A549 (cell line): Measurements from ENCODE around the gene CSNK1D. TPM values are rescaled to one million over a fixed set of nuclear protein-coding genes. Genes with fewer than 3 reads are reported as not detected.
A peak's percentile ranks its signal among the peaks of the same experiment; 100 is the strongest.

Experiments used
- ATAC-seq, 2 experiments: fragments of 200-7000 bp in 1 of 2; fragments of >200 bp in 1 of 2; cut with Nextera tagmentation in 1 of 2; cut with Tn5 transposase in 1 of 2; 3 replicates each; pipeline versions ENCODE4 v1.8.0 to v1.9.1; 2018 to 2020; ENCODE audit warnings: mild to moderate bottlenecking in 1 of 2, moderate library complexity in 1 of 2
- CTCF ChIA-PET: fragments of 300-600 bp; sonication (Branson Sonifier 250); formaldehyde crosslinking; extraction: SDS; loops from one replicate; lab custom pipeline; 2021; ENCODE audit warnings: antibody characterized with exemption, inconsistent platforms; lab: Yijun Ruan, JAX
- POLR2A ChIA-PET: fragments of 350-600 bp; formaldehyde crosslinking; extraction: SDS; loops from one replicate; lab custom pipeline; 2021; ENCODE audit warnings: antibody characterized with exemption, inconsistent platforms; lab: Yijun Ruan, JAX
- DNase-seq, 2 experiments: peaks; one replicate each; pipeline versions ENCODE4 v3.0.0 to v3.0.0-alpha.2; 2011 to 2016; ENCODE audit warnings: low read depth in 1 of 2, low spot score in 1 of 2
- FAIRE-seq: peaks from 2 replicates; lab custom pipeline; 2011; peaks lifted over from hg19 to GRCh38; lab: Jason Lieb, UNC
- H3K27ac ChIP-seq, 2 experiments: fragments of >200 bp; sonication (Bioruptor Twin); formaldehyde crosslinking; 3 replicates each; pipeline ENCODE4 v1.5.1; 2016 to 2017
- H3K4me1 ChIP-seq: fragments of >200 bp; sonication (Bioruptor Twin); formaldehyde crosslinking; 3 replicates; pipeline ENCODE4 v1.6.1; 2016
- H3K4me2 ChIP-seq: fragments of >200 bp; sonication (Bioruptor Twin); formaldehyde crosslinking; 3 replicates; pipeline ENCODE4 v1.6.1; 2016
- H3K4me3 ChIP-seq: fragments of >200 bp; sonication (Bioruptor Twin); formaldehyde crosslinking; 3 replicates; pipeline ENCODE4 v1.5.1; 2016
- H3K9me3 ChIP-seq: fragments of >200 bp; sonication (Bioruptor Twin); formaldehyde crosslinking; 3 replicates; pipeline ENCODE4 v1.6.1; 2016
- BCL3 ChIP-seq: fragments of >200 bp; sonication (Bioruptor Twin); formaldehyde crosslinking; IDR thresholded peaks from 3 replicates; pipeline ENCODE4 v1.6.1; 2016
- EHF ChIP-seq: fragments of 250-450 bp; sonication (Bioruptor Pico); IDR thresholded peaks from 2 replicates; pipeline ENCODE4 v1.5.0; 2020; ENCODE audit warnings: mild to moderate bottlenecking
- ELK1 ChIP-seq: fragments of 150-350 bp; IDR thresholded peaks from 2 replicates; pipeline ENCODE4 v1.6.1; 2014; ENCODE audit warnings: low read depth, mild to moderate bottlenecking, low read length
- EP300 ChIP-seq, 2 experiments: fragments of >200 bp; sonication (Bioruptor Twin); formaldehyde crosslinking; IDR thresholded peaks; 2 replicates in 1 of 2; 3 replicates in 1 of 2; pipeline ENCODE4 v1.6.1; 2016 to 2017
- FOSB ChIP-seq: fragments of 250-450 bp; sonication (Bioruptor Pico); IDR thresholded peaks from 2 replicates; pipeline ENCODE4 v1.5.0; 2020; ENCODE audit warnings: mild to moderate bottlenecking, moderate library complexity
- FOSL2 ChIP-seq, 2 experiments: fragments of 450-650 bp in 1 of 2; fragments of >200 bp in 1 of 2; sonication (Bioruptor Twin) in 1 of 2; formaldehyde crosslinking; IDR thresholded peaks; 2 replicates each; pipeline versions ENCODE4 v1.5.0 to v1.6.1; 2016 to 2020; ENCODE audit warnings: mild to moderate bottlenecking in 1 of 2, moderate library complexity in 1 of 2
- FOXS1 ChIP-seq: fragments of 250-450 bp; sonication (Bioruptor Pico); IDR thresholded peaks from 2 replicates; pipeline ENCODE4 v1.5.0; 2020; ENCODE audit warnings: mild to moderate bottlenecking, moderate library complexity
- GATA3 ChIP-seq: IDR thresholded peaks from 2 replicates; pipeline ENCODE4 v1.6.1; 2012; ENCODE audit warnings: borderline replicate concordance
- HES2 ChIP-seq: fragments of >200 bp; sonication (Bioruptor Twin); formaldehyde crosslinking; IDR thresholded peaks from 2 replicates; pipeline ENCODE4 v1.6.1; 2016
- HOXB13 ChIP-seq: fragments of 250-450 bp; sonication (Bioruptor Pico); IDR thresholded peaks from 2 replicates; pipeline ENCODE4 v1.5.0; 2020; ENCODE audit warnings: low read depth, mild to moderate bottlenecking, moderate library complexity
- KDM1A ChIP-seq: fragments of 200-600 bp; sonication (generic); IDR thresholded peaks from 2 replicates; pipeline ENCODE4 v1.6.1; 2016; ENCODE audit warnings: low read depth, mild to moderate bottlenecking
- MAX ChIP-seq: IDR thresholded peaks from 2 replicates; pipeline ENCODE4 v1.6.1; 2012
- NPAS2 ChIP-seq: fragments of 250-450 bp; sonication (Bioruptor Pico); IDR thresholded peaks from 2 replicates; pipeline ENCODE4 v1.8.0; 2022; ENCODE audit warnings: mild to moderate bottlenecking, moderate library complexity, borderline replicate concordance
- PBX3 ChIP-seq: IDR thresholded peaks from 2 replicates; pipeline ENCODE4 v1.6.1; 2012
- PHF8 ChIP-seq: fragments of 200-600 bp; sonication (generic); IDR thresholded peaks from 2 replicates; pipeline ENCODE4 v1.6.1; 2016; ENCODE audit warnings: low read depth, mild to moderate bottlenecking, antibody characterized with exemption, moderate library complexity, borderline replicate concordance
- POLR2A ChIP-seq: IDR thresholded peaks from 2 replicates; pipeline ENCODE4 v1.6.1; 2012; ENCODE audit warnings: mild to moderate bottlenecking, low read length
- REST ChIP-seq: fragments of 200-600 bp; sonication (generic); IDR thresholded peaks from 2 replicates; pipeline ENCODE4 v1.6.1; 2016; ENCODE audit warnings: antibody characterized with exemption, mild to moderate bottlenecking, moderate library complexity
- RFX5 ChIP-seq: fragments of 450-650 bp; IDR thresholded peaks from 2 replicates; pipeline ENCODE4 v1.7.1; 2014; ENCODE audit warnings: antibody characterized with exemption, mild to moderate bottlenecking, moderate library complexity
- SREBF2 ChIP-seq: fragments of 450-650 bp; IDR thresholded peaks from 2 replicates; pipeline ENCODE4 v1.6.1; 2014; ENCODE audit warnings: mild to moderate bottlenecking, moderate library complexity
- TFCP2L1 ChIP-seq: fragments of 250-450 bp; sonication (Bioruptor Pico); IDR thresholded peaks from 2 replicates; pipeline ENCODE4 v1.5.0; 2021; ENCODE audit warnings: mild to moderate bottlenecking
- TP53 ChIP-seq: fragments of 250-450 bp; sonication (Bioruptor Pico); IDR thresholded peaks from 2 replicates; pipeline ENCODE4 v1.5.0; 2021; ENCODE audit warnings: mild to moderate bottlenecking, moderate library complexity
- ZC3H11A ChIP-seq: fragments of 450-650 bp; IDR thresholded peaks from 2 replicates; pipeline ENCODE4 v1.6.1; 2014; ENCODE audit warnings: antibody characterized with exemption, mild to moderate bottlenecking
- ZNF302 ChIP-seq: fragments of 250-450 bp; sonication (Bioruptor Pico); IDR thresholded peaks from 2 replicates; pipeline ENCODE4 v1.9.0; 2021; ENCODE audit warnings: inconsistent platforms, mild to moderate bottlenecking, moderate library complexity
- WGBS: methylation state at CpG from one replicate; pipeline ENCODE4 v1.1.6; 2017; ENCODE audit errors: missing lambda C conversion rate; 5-methylcytosine and 5-hydroxymethylcytosine counted together
- polyA plus RNA-seq, 4 experiments: library from polyadenylated mRNA; depleted of rRNA in 3 of 4; stranded (reverse); fragments of >200 nt; fragmentation: RNase III in 1 of 4; extraction: RNeasy Plus Mini Kit Qiagen cat#74134 plus additional on column Dnase treatment in 1 of 4; gene quantifications; 2 replicates in 3 of 4; 3 replicates in 1 of 4; pipeline ENCODE4 v1.2.3, GENCODE V29; 2011 to 2017

The CSNK1D gene
- polyA plus RNA-seq, 2 of the 4 experiments (the other 2 are of a cell fraction), result 130 to 163 TPM

GRCh38 chr17:82227629-82228277 is 45.7 kb downstream of the CSNK1D start:
- TF ChIP-seq NPAS2 (CRISPR knock-in tag) (no peak), BCL3 (no peak), GATA3 (no peak), TFCP2L1 (CRISPR knock-in tag) (no peak)
- no peak for FAIRE-seq
- H3K9me3 ChIP-seq, result no peaks in the 10 kb centered on the region
- H3K4me1 ChIP-seq, result peaks cover 22% of the 10 kb centered on the region
- no peak for DNase-seq
- ChIA-PET POLR2A (no interaction called here), CTCF (interaction anchor here (1.0 to 2.1 kb wide), 3 partner anchors 8 to 197 kb away, joined by 3 to 23 read pairs (median 4); no protein-coding TSS in a partner anchor)
- 89% methylated on average over 14 of the region's 18 CpGs for WGBS
- no peak for ATAC-seq
- H3K4me2 ChIP-seq, result no peak overlapping the region
- peak overlapping the region in 1 of 2 experiments; percentile 95; a peak in 3 of 6 replicates for H3K27ac ChIP-seq
- H3K4me3 ChIP-seq, result no peak overlapping the region

- WGBS, result 86% methylated on average over 13 of the region's 16 CpGs
- Histone ChIP-seq H3K4me3 (no peak overlapping the region), H3K4me2 (no peak overlapping the region), H3K27ac (peak overlapping the region in 1 of 2 experiments; percentile 56; a peak in 3 of 6 replicates), H3K9me3 (no peaks in the 10 kb centered on the region), H3K4me1 (peaks cover 14% of the 10 kb centered on the region)
- DNase-seq, result no peak
- TF ChIP-seq RFX5 (no peak), SREBF2 (no peak), EHF (CRISPR knock-in tag) (no peak), ZNF302 (CRISPR knock-in tag) (no peak), MAX (no peak), PHF8 (no peak), ELK1 (no peak), HES2 (no peak), KDM1A (no peak), HOXB13 (CRISPR knock-in tag) (no peak), PBX3 (no peak), POLR2A (no peak), REST (no peak), EP300 (IDR thresholded peaks at IDR 0.05) (no peak), TP53 (CRISPR knock-in tag) (no peak), FOXS1 (CRISPR knock-in tag) (no peak), FOSL2 (IDR thresholded peaks at IDR 0.05) (no peak), FOSL2 (CRISPR knock-in tag; IDR thresholded peaks at IDR 0.05) (no peak), ZC3H11A (no peak), FOSB (CRISPR knock-in tag) (no peak)
- ChIA-PET CTCF (interaction anchor here (1.0 to 3.0 kb wide), 6 partner anchors 9 to 197 kb away, joined by 3 to 23 read pairs (median 3); no protein-coding TSS in a partner anchor), POLR2A (no interaction called here)
- no peak for ATAC-seq
- FAIRE-seq, result no peak
Measured at GRCh38 chr17:82226809-82227628, 46.5 kb downstream of the CSNK1D start.
